ENCODE data around the gene XRCC4. TPM values are rescaled to one million over a fixed set of nuclear protein-coding genes. Genes with fewer than 3 reads are reported as not detected.

Gene XRCC4
- total and polyA plus RNA-seq, 7 donors = 1.6 to 7.9 (median 3.2) TPM

DNA sequence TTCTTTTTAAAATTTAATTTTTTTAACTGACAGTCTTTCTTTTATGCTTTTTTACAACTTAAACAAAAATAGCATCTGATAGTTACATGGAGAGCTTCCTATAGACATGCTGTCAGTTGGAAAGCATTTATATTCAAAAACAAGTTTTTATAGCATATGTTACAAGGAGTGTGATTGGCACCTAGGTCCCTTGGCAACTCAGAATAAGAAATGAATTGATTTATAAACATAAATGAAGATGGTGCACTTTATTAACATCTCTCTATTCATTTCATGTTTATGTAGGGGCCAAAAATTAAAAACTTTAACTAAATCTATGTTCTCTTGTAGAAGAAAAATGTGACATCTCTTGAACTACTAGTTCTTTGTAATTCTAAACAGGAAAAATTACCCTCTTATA, 153.2 kb downstream of the XRCC4 start:
- no peak overlapping the region for H3K4me3 ChIP-seq
- ATAC-seq (no peak), DNase-seq (no peak)
- H3K36me3 ChIP-seq (ENCODE audit: insufficient read depth in 1 of 2, low read depth in 1 of 2) = no peaks in the 10 kb centered on the region
- no peak overlapping the region for H3K27ac ChIP-seq
- no peaks in the 10 kb centered on the region for H3K27me3 ChIP-seq (ENCODE audit: insufficient read depth in 3 of 3, low read length in 2 of 3)
- TF ChIP-seq, protein P1, sequence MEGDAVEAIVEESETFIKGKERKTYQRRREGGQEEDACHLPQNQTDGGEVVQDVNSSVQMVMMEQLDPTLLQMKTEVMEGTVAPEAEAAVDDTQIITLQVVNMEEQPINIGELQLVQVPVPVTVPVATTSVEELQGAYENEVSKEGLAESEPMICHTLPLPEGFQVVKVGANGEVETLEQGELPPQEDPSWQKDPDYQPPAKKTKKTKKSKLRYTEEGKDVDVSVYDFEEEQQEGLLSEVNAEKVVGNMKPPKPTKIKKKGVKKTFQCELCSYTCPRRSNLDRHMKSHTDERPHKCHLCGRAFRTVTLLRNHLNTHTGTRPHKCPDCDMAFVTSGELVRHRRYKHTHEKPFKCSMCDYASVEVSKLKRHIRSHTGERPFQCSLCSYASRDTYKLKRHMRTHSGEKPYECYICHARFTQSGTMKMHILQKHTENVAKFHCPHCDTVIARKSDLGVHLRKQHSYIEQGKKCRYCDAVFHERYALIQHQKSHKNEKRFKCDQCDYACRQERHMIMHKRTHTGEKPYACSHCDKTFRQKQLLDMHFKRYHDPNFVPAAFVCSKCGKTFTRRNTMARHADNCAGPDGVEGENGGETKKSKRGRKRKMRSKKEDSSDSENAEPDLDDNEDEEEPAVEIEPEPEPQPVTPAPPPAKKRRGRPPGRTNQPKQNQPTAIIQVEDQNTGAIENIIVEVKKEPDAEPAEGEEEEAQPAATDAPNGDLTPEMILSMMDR (IDR thresholded peaks at IDR 0.05) = no peak
- no peaks in the 10 kb centered on the region for H3K4me1 ChIP-seq
- no peaks in the 10 kb centered on the region for H3K9me3 ChIP-seq
- intact Hi-C loops (cut with DNase I) = no loop called here

GRCh38 chr5:83244516-83244915, 167.2 kb downstream of the XRCC4 start:
- Histone ChIP-seq H3K27ac (no peak overlapping the region), H3K4me3 (no peak overlapping the region), H3K27me3 (ENCODE audit: insufficient read depth in 3 of 3, low read length in 2 of 3) (no peaks in the 10 kb centered on the region), H3K36me3 (ENCODE audit: insufficient read depth in 1 of 2, low read depth in 1 of 2) (no peaks in the 10 kb centered on the region), H3K9me3 (no peaks in the 10 kb centered on the region), H3K4me1 (no peaks in the 10 kb centered on the region)
- ATAC-seq (no peak), DNase-seq (no peak)
- intact Hi-C loops (cut with DNase I) = no loop called here
- WGBS, 3 donors = 65 to 74% (median 70%) methylated on average over 1 of the region's 1 CpG
- TF ChIP-seq, protein P1 (IDR thresholded peaks at IDR 0.05) = no peak

DNA sequence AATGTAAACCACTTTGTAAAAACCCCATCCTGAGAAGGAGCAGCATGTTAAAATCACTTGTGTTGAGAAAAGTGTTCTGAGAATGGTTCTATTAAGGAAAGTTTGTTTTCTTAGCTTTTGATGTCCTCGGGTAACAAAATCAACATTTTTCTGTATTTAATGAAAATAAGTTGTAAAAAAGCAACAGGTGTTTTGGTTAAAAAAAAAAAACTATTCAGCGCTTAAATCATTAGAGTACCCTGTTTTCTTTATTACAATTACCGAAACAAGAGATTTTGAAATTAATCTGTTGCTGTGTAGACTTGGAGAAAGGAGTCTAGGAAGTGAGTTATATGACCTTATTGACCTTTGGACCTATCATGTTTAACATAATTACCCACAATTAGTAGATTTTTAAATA, 167.7 kb downstream of the XRCC4 start:
- Histone ChIP-seq H3K36me3 (ENCODE audit: insufficient read depth in 1 of 2, low read depth in 1 of 2) (no peaks in the 10 kb centered on the region), H3K4me3 (no peak overlapping the region), H3K9me3 (no peaks in the 10 kb centered on the region), H3K27me3 (ENCODE audit: insufficient read depth in 3 of 3, low read length in 2 of 3) (no peaks in the 10 kb centered on the region), H3K27ac (no peak overlapping the region), H3K4me1 (no peaks in the 10 kb centered on the region)
- TF ChIP-seq, protein P1 (IDR thresholded peaks at IDR 0.05) = no peak
- intact Hi-C loops (cut with DNase I) = no loop called here
- ATAC-seq (no peak), DNase-seq (no peak)
- WGBS, 3 donors = 71 to 79% (median 72%) methylated on average over 3 of the region's 3 CpGs

GRCh38 chr5:83246071-83246470, 168.7 kb downstream of the XRCC4 start:
- H3K36me3 ChIP-seq (ENCODE audit: insufficient read depth in 1 of 2, low read depth in 1 of 2) = no peaks in the 10 kb centered on the region
- no peak overlapping the region for H3K4me3 ChIP-seq
- WGBS, 3 donors = 56 to 68% (median 64%) methylated on average over 1 of the region's 1 CpG
- ATAC-seq (no peak), DNase-seq (no peak)
- H3K27ac ChIP-seq = no peak overlapping the region
- H3K4me1 ChIP-seq = no peaks in the 10 kb centered on the region
- no peaks in the 10 kb centered on the region for H3K9me3 ChIP-seq
- TF ChIP-seq, protein P1 (IDR thresholded peaks at IDR 0.05) = no peak
- no peaks in the 10 kb centered on the region for H3K27me3 ChIP-seq (ENCODE audit: insufficient read depth in 3 of 3, low read length in 2 of 3)
- intact Hi-C loops (cut with DNase I) = no loop called here

GRCh38 chr5:83249156-83249555, 171.8 kb downstream of the XRCC4 start:
- Histone ChIP-seq H3K36me3 (ENCODE audit: insufficient read depth in 1 of 2, low read depth in 1 of 2) (no peaks in the 10 kb centered on the region), H3K9me3 (no peaks in the 10 kb centered on the region), H3K27ac (no peak overlapping the region), H3K27me3 (ENCODE audit: insufficient read depth in 3 of 3, low read length in 2 of 3) (no peaks in the 10 kb centered on the region), H3K4me1 (no peaks in the 10 kb centered on the region), H3K4me3 (no peak overlapping the region)
- ATAC-seq (no peak), DNase-seq (no peak)
- intact Hi-C loops (cut with DNase I) = no loop called here
- TF ChIP-seq, protein P1 (IDR thresholded peaks at IDR 0.05) = no peak
- whole genome bisulfite sequencing, 3 donors = 45 to 51% (median 48%) methylated on average over 4 of the region's 4 CpGs

All from psoas muscle (tissue), 8 donors.